Panc1 (cell line): Measurements from ENCODE around the gene BCO1.

Source experiments
- POLR2AphosphoS5 ChIP-seq: IDR thresholded peaks from 2 replicates; pipeline ENCODE4 v1.6.1; 2012; ENCODE audit warnings: mild to moderate bottlenecking, low read depth, low read length, moderate library complexity
- TF ChIP-seq, protein P1 (sequence below): fragments of 450-650 bp; IDR thresholded peaks from 2 replicates; pipeline ENCODE4 v1.5.1; 2017; ENCODE audit warnings: mild to moderate bottlenecking

DNA sequence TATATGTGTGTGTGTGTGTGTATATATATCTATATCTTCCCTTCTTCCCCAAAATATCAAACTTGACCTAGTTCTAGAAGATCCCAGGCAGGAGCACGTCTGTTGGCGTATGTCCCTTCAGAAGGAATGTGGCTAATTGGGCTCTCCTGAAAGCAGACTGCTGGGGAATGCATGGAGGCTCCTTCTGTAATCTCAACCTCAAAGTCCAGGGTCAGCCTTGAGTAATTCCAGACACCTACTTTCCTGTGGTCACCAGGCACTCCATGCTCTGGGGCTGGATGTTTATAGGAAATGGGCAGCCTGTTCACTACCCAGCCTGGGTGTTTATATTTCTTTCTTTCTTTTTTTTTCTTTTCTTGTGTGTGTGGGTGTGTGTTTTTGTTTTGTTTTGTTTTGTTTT is 13.4 kb downstream of the BCO1 start:
- TF ChIP-seq, protein P1, sequence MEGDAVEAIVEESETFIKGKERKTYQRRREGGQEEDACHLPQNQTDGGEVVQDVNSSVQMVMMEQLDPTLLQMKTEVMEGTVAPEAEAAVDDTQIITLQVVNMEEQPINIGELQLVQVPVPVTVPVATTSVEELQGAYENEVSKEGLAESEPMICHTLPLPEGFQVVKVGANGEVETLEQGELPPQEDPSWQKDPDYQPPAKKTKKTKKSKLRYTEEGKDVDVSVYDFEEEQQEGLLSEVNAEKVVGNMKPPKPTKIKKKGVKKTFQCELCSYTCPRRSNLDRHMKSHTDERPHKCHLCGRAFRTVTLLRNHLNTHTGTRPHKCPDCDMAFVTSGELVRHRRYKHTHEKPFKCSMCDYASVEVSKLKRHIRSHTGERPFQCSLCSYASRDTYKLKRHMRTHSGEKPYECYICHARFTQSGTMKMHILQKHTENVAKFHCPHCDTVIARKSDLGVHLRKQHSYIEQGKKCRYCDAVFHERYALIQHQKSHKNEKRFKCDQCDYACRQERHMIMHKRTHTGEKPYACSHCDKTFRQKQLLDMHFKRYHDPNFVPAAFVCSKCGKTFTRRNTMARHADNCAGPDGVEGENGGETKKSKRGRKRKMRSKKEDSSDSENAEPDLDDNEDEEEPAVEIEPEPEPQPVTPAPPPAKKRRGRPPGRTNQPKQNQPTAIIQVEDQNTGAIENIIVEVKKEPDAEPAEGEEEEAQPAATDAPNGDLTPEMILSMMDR: no peak
- TF ChIP-seq POLR2AphosphoS5: no peak
